H9 (cell line): ENCODE data around the gene TIPIN. TPM values are rescaled to one million over a fixed set of nuclear protein-coding genes. Genes with fewer than 3 reads are reported as not detected.

Experiments used
- DNase-seq: peaks from one replicate; pipeline ENCODE4 v3.0.0-alpha.2; 2017
- H2AFZ ChIP-seq: one replicate; pipeline ENCODE4 v1.6.1; 2013; ENCODE audit warnings: mild to moderate bottlenecking, low read length, control low read depth, moderate library complexity
- H2AK5ac ChIP-seq: 2 replicates; pipeline ENCODE4 v1.6.1; 2013; ENCODE audit warnings: low read length, control low read depth, mixed read lengths; ENCODE audit not compliant: insufficient read length
- H2BK120ac ChIP-seq: one replicate; pipeline ENCODE4 v1.6.1; 2013; ENCODE audit warnings: low read depth, mild to moderate bottlenecking, low read length, control low read depth, inconsistent platforms; ENCODE audit not compliant: poor library complexity, severe bottlenecking
- H2BK12ac ChIP-seq: 2 replicates; pipeline ENCODE4 v1.6.1; 2013; ENCODE audit warnings: low read length, control low read depth, mixed read lengths, low read depth; ENCODE audit not compliant: insufficient read length
- H2BK15ac ChIP-seq: 2 replicates; pipeline ENCODE4 v1.6.1; 2013; ENCODE audit warnings: low read depth, low read length, control low read depth
- H2BK20ac ChIP-seq: one replicate; pipeline ENCODE4 v1.6.1; 2013; ENCODE audit warnings: low read depth, mild to moderate bottlenecking, low read length, control low read depth, inconsistent platforms; ENCODE audit not compliant: poor library complexity, severe bottlenecking
- H2BK5ac ChIP-seq: 2 replicates; pipeline ENCODE4 v1.6.1; 2013; ENCODE audit warnings: low read length, control low read depth, mixed read lengths; ENCODE audit not compliant: insufficient read length
- H3K14ac ChIP-seq: 2 replicates; pipeline ENCODE4 v1.6.1; 2013; ENCODE audit warnings: low read length, control low read depth; ENCODE audit not compliant: insufficient read depth
- H3K18ac ChIP-seq: 2 replicates; pipeline ENCODE4 v1.6.1; 2013; ENCODE audit warnings: low read depth, mild to moderate bottlenecking, mixed read lengths, low read length, control low read depth; ENCODE audit not compliant: insufficient read length
- H3K23ac ChIP-seq: 2 replicates; pipeline ENCODE4 v1.6.1; 2013; ENCODE audit warnings: low read length, control low read depth, mixed read lengths, low read depth; ENCODE audit not compliant: insufficient read length
- H3K23me2 ChIP-seq: 2 replicates; pipeline ENCODE4 v1.6.1; 2013; ENCODE audit warnings: low read depth, mild to moderate bottlenecking, mixed read lengths, low read length, control low read depth; ENCODE audit not compliant: insufficient read length, poor library complexity, severe bottlenecking
- H3K27ac ChIP-seq: 2 replicates; pipeline ENCODE4 v1.5.1; 2013; ENCODE audit warnings: low read length, control low read depth, mixed read lengths, low read depth; ENCODE audit not compliant: insufficient read length
- H3K27me3 ChIP-seq: 2 replicates; pipeline ENCODE4 v1.6.1; 2013; ENCODE audit warnings: low read length, control low read depth, inconsistent platforms; ENCODE audit not compliant: insufficient read depth
- H3K4ac ChIP-seq: 2 replicates; pipeline ENCODE4 v1.6.1; 2013; ENCODE audit warnings: low read depth, mild to moderate bottlenecking, control low read depth, inconsistent platforms, low read length, moderate library complexity
- H3K4me1 ChIP-seq: 2 replicates; pipeline ENCODE4 v1.6.1; 2013; ENCODE audit warnings: low read length, control low read depth, inconsistent platforms; ENCODE audit not compliant: insufficient read depth
- H3K4me2 ChIP-seq: 2 replicates; pipeline ENCODE4 v1.6.1; 2013; ENCODE audit warnings: low read length, control low read depth, mixed read lengths; ENCODE audit not compliant: insufficient read length, insufficient read depth
- H3K56ac ChIP-seq: 2 replicates; pipeline ENCODE4 v1.6.1; 2013; ENCODE audit warnings: low read depth, mild to moderate bottlenecking, mixed read lengths, low read length, control low read depth; ENCODE audit not compliant: insufficient read length
- H3K79me1 ChIP-seq: 2 replicates; pipeline ENCODE4 v1.6.1; 2013; ENCODE audit warnings: low read depth, mild to moderate bottlenecking, moderate library complexity, low read length, control low read depth, inconsistent platforms; ENCODE audit not compliant: insufficient read depth, poor library complexity, severe bottlenecking
- H3K79me2 ChIP-seq: 2 replicates; pipeline ENCODE4 v1.6.1; 2013; ENCODE audit warnings: low read length, control low read depth, inconsistent platforms; ENCODE audit not compliant: insufficient read depth
- H3K9ac ChIP-seq: 2 replicates; pipeline ENCODE4 v1.6.1; 2013; ENCODE audit warnings: low read length, control low read depth, mixed read lengths; ENCODE audit not compliant: insufficient read length; ENCODE audit errors: extremely low read depth
- H3K9me3 ChIP-seq: one replicate; pipeline ENCODE4 v1.6.1; 2013; ENCODE audit warnings: low read depth, low read length, inconsistent platforms; ENCODE audit not compliant: control insufficient read depth
- H3T11ph ChIP-seq: one replicate; pipeline ENCODE4 v1.6.1; 2013; ENCODE audit warnings: mild to moderate bottlenecking, low read length, control low read depth, inconsistent platforms
- H4K20me1 ChIP-seq: one replicate; pipeline ENCODE4 v1.6.1; 2013; ENCODE audit not compliant: control insufficient read depth, insufficient read length, insufficient read depth
- H4K5ac ChIP-seq: 2 replicates; pipeline ENCODE4 v1.6.1; 2013; ENCODE audit warnings: low read depth, mild to moderate bottlenecking, mixed read lengths, low read length, control low read depth; ENCODE audit not compliant: insufficient read length
- H4K8ac ChIP-seq: replicated peaks from 2 replicates; pipeline ENCODE4 v1.6.1; 2013; ENCODE audit warnings: low read length, control low read depth, mixed read lengths, low read depth; ENCODE audit not compliant: insufficient read length
- H4K91ac ChIP-seq: 2 replicates; pipeline ENCODE4 v1.6.1; 2013; ENCODE audit warnings: low read depth, mild to moderate bottlenecking, moderate library complexity, mixed read lengths, low read length, control low read depth; ENCODE audit not compliant: insufficient read length
- H3K27ac Mint-ChIP-seq, 3 experiments: 2 replicates in 2 of 3; 3 replicates in 1 of 3; pipeline ENCODE4 v1.8.0; 2020 to 2021; ENCODE audit warnings: mixed read lengths in 3 of 3, mild to moderate bottlenecking in 1 of 3, moderate library complexity in 1 of 3
- H3K27me3 Mint-ChIP-seq: 2 replicates; pipeline ENCODE4 v1.8.0; 2021; ENCODE audit warnings: low read depth, mild to moderate bottlenecking, moderate library complexity, mixed read lengths
- H3K36me3 Mint-ChIP-seq, 3 experiments: 2 replicates in 2 of 3; 3 replicates in 1 of 3; pipeline ENCODE4 v1.8.0; 2020 to 2021; ENCODE audit warnings: low read depth in 3 of 3, mixed read lengths in 3 of 3; ENCODE audit not compliant: insufficient read depth in 1 of 3
- H3K4me1 Mint-ChIP-seq, 2 experiments: 2 replicates each; pipeline ENCODE4 v1.8.0; 2020; ENCODE audit warnings: mixed read lengths in 2 of 2
- H3K4me3 Mint-ChIP-seq, 2 experiments: 2 replicates in 1 of 2; 3 replicates in 1 of 2; pipeline ENCODE4 v1.8.0; 2020 to 2021; ENCODE audit warnings: mild to moderate bottlenecking in 2 of 2, mixed read lengths in 2 of 2, moderate library complexity in 1 of 2
- H3K9me3 Mint-ChIP-seq, 2 experiments: 2 replicates in 1 of 2; 3 replicates in 1 of 2; pipeline ENCODE4 v1.8.0; 2020; ENCODE audit warnings: mild to moderate bottlenecking in 2 of 2, mixed read lengths in 2 of 2, moderate library complexity in 1 of 2
- CTCF ChIP-seq: fragments of 200-600 bp; sonication (generic); conservative IDR thresholded peaks from 3 replicates; pipeline ENCODE4 v1.8.0; 2021; ENCODE audit warnings: antibody characterized with exemption, mild to moderate bottlenecking
- WGBS: extraction: QIAGEN DNeasy Blood & Tissue Kit; methylation state at CpG from one replicate; pipeline ENCODE4 v1.1.7; 2013; ENCODE audit warnings: missing lambda C conversion rate, low lambda C conversion rate, mixed read lengths; ENCODE audit not compliant: insufficient read length; ENCODE audit errors: extremely low coverage; 5-methylcytosine and 5-hydroxymethylcytosine counted together
- total RNA-seq: library from RNA; stranded (reverse); gene quantifications from 2 replicates; pipeline ENCODE4 v1.2.1, GENCODE V29; 2021

The TIPIN gene
- total RNA-seq, 1 experiment from 2014 or later: 26.9 TPM

DNA sequence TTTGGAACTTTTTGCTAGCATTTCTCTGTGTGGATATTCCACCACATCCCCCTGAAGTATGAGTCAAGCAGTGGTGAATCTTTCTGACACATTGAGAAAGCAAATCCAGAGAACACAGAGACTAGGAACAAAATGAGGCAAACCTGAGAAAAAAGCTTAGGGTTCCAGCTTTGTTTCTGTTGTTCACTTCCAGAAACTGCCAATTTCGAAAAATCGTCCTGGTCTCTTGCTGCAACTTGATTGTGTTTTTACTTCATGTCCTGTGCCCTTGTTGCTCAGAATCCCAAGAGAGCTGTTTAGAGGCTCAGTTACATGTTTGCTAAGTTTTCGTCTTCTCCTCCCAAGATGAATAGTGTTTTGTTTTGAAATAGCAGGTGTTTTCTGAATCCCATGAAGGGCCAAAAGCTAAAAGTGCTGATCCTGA lies 43.9 kb upstream of the TIPIN start:
- Histone ChIP-seq H2BK20ac (no peak overlapping the region), H3K18ac (peak overlapping the region; percentile 15), H3K14ac (no peak overlapping the region), H3K79me1 (peaks cover 5% of the 10 kb centered on the region), H3K23me2 (no peaks in the 10 kb centered on the region), H3K4me2 (no peak overlapping the region), H4K8ac (no peak overlapping the region), H3K56ac (no peak overlapping the region), H3K27ac (no peak overlapping the region), H2BK120ac (no peak overlapping the region), H2BK12ac (no peak overlapping the region), H4K20me1 (no peaks in the 10 kb centered on the region), H3K4me1 (peaks cover 15% of the 10 kb centered on the region; the same call in 1 of the 2 replicates), H4K5ac (no peak overlapping the region), H4K91ac (no peak overlapping the region), H2BK5ac (no peak overlapping the region), H2BK15ac (no peak overlapping the region), H3K9ac (no peak overlapping the region), H3K9me3 (no peaks in the 10 kb centered on the region), H3K27me3 (no peaks in the 10 kb centered on the region), H2AK5ac (no peak overlapping the region), H3T11ph (no peak overlapping the region), H2AFZ (no peak overlapping the region), H3K79me2 (peaks cover 21% of the 10 kb centered on the region; the same call in 1 of the 2 replicates), H3K23ac (no peak overlapping the region), H3K4ac (no peak overlapping the region)
- H3K27me3 Mint-ChIP-seq: no peaks in the 10 kb centered on the region
- H3K36me3 Mint-ChIP-seq: peaks cover 14 to 24% (median 19%) of the 10 kb centered on the region in 3 experiments
- H3K27ac Mint-ChIP-seq: peak overlapping the region in 1 of 3 experiments; percentile 62; a peak in 2 of 7 replicates
- no peak for TF ChIP-seq CTCF
- no CpG with 5 or more reads among the region's 3 CpGs for whole genome bisulfite sequencing
- no peaks in the 10 kb centered on the region for H3K9me3 Mint-ChIP-seq
- no peak overlapping the region for H3K4me3 Mint-ChIP-seq
- peaks cover 40 to 46% of the 10 kb centered on the region in 2 experiments for H3K4me1 Mint-ChIP-seq
- DNase-seq: no peak
